ENCODE data around the gene MC1R. TPM values are rescaled to one million over a fixed set of nuclear protein-coding genes. Genes with fewer than 3 reads are reported as not detected.

MC1R gene
- total and polyA plus RNA-seq, 4 donors, result 0.19 to 3.3 (median 0.30) TPM

GRCh38 chr16:89904606-89905510 is 13.8 kb upstream of the MC1R start:
- 93% methylated on average over 31 of the region's 31 CpGs for WGBS
- H3K9ac ChIP-seq (ENCODE audit: low read depth in 1 of 2, low read length in 2 of 2), result no peak overlapping the region
- TF ChIP-seq CTCF (IDR thresholded peaks at IDR 0.05; ENCODE audit: low read depth, low read length, missing input control), result no peak
- no peak for TF ChIP-seq JUND (IDR thresholded peaks at IDR 0.05)
- no peak for TF ChIP-seq FOXA1 (IDR thresholded peaks at IDR 0.05)
- no peak for TF ChIP-seq RXRA (IDR thresholded peaks at IDR 0.05)
- no peak for TF ChIP-seq YY1 (IDR thresholded peaks at IDR 0.05)
- no peak overlapping the region for H3K27ac ChIP-seq (ENCODE audit: low read depth in 1 of 2, low read length in 2 of 2)
- no peaks in the 10 kb centered on the region for H3K4me1 ChIP-seq (ENCODE audit: control insufficient read depth in 4 of 4, insufficient read depth in 4 of 4, low read length in 3 of 4)
- H3K9me3 ChIP-seq (ENCODE audit: control insufficient read depth in 4 of 4, low read length in 3 of 4), result no peaks in the 10 kb centered on the region
- no peak for DNase-seq (ENCODE audit: low spot score)
- no peak overlapping the region for H3K4me3 ChIP-seq (ENCODE audit: low read depth in 1 of 3, low read length in 3 of 3)
- H3K36me3 ChIP-seq (ENCODE audit: control insufficient read depth in 4 of 4, insufficient read depth in 3 of 4, low read depth in 1 of 4, low read length in 3 of 4), result peaks cover 18 to 66% (median 32%) of the 10 kb centered on the region in 4 donors
- no peaks in the 10 kb centered on the region for H3K27me3 ChIP-seq (ENCODE audit: control insufficient read depth in 4 of 4, insufficient read depth in 4 of 4, low read length in 3 of 4)

GRCh38 chr16:89905511-89906139 is 13.0 kb upstream of the MC1R start:
- WGBS, result 96% methylated on average over 23 of the region's 23 CpGs
- no peaks in the 10 kb centered on the region for H3K9me3 ChIP-seq (ENCODE audit: control insufficient read depth in 4 of 4, low read length in 3 of 4)
- no peak overlapping the region for H3K27ac ChIP-seq (ENCODE audit: low read depth in 1 of 2, low read length in 2 of 2)
- H3K4me1 ChIP-seq (ENCODE audit: control insufficient read depth in 4 of 4, insufficient read depth in 4 of 4, low read length in 3 of 4), result no peaks in the 10 kb centered on the region
- peaks cover 18 to 62% (median 28%) of the 10 kb centered on the region in 4 donors for H3K36me3 ChIP-seq (ENCODE audit: control insufficient read depth in 4 of 4, insufficient read depth in 3 of 4, low read depth in 1 of 4, low read length in 3 of 4)
- no peak overlapping the region for H3K4me3 ChIP-seq (ENCODE audit: low read depth in 1 of 3, low read length in 3 of 3)
- TF ChIP-seq CTCF (IDR thresholded peaks at IDR 0.05; ENCODE audit: low read depth, low read length, missing input control), result no peak
- H3K27me3 ChIP-seq (ENCODE audit: control insufficient read depth in 4 of 4, insufficient read depth in 4 of 4, low read length in 3 of 4), result no peaks in the 10 kb centered on the region
- DNase-seq (ENCODE audit: low spot score), result no peak
- H3K9ac ChIP-seq (ENCODE audit: low read depth in 1 of 2, low read length in 2 of 2), result no peak overlapping the region

- H3K9ac ChIP-seq (ENCODE audit: low read depth in 1 of 2, low read length in 2 of 2), result no peak overlapping the region
- peaks cover 22 to 63% (median 28%) of the 10 kb centered on the region in 4 donors for H3K36me3 ChIP-seq (ENCODE audit: control insufficient read depth in 4 of 4, insufficient read depth in 3 of 4, low read depth in 1 of 4, low read length in 3 of 4)
- H3K4me3 ChIP-seq (ENCODE audit: low read depth in 1 of 3, low read length in 3 of 3), result no peak overlapping the region
- no peak for DNase-seq (ENCODE audit: low spot score)
- TF ChIP-seq HNF4A (conservative IDR thresholded peaks at IDR 0.05) (no peak), YY1 (IDR thresholded peaks at IDR 0.05) (no peak), JUND (IDR thresholded peaks at IDR 0.05) (no peak), ZBTB33 (IDR thresholded peaks at IDR 0.05) (no peak), TAF1 (conservative IDR thresholded peaks at IDR 0.05) (no peak), RXRA (IDR thresholded peaks at IDR 0.05) (no peak), GABPA (IDR thresholded peaks at IDR 0.05 in 1 of 2, conservative IDR thresholded peaks at IDR 0.05 in 1 of 2) (no peak), MAX (IDR thresholded peaks at IDR 0.05) (no peak), EGR1 (IDR thresholded peaks at IDR 0.05; ENCODE audit: low read depth in 2 of 2) (no peak), HNF4G (IDR thresholded peaks at IDR 0.05) (no peak), NR2F2 (IDR thresholded peaks at IDR 0.05) (no peak)
- H3K4me1 ChIP-seq (ENCODE audit: control insufficient read depth in 4 of 4, insufficient read depth in 4 of 4, low read length in 3 of 4), result no peaks in the 10 kb centered on the region
- 98% methylated on average over 40 of the region's 40 CpGs for WGBS
- H3K27me3 ChIP-seq (ENCODE audit: control insufficient read depth in 4 of 4, insufficient read depth in 4 of 4, low read length in 3 of 4), result no peaks in the 10 kb centered on the region
- no peak overlapping the region for H3K27ac ChIP-seq (ENCODE audit: low read depth in 1 of 2, low read length in 2 of 2)
- no peaks in the 10 kb centered on the region for H3K9me3 ChIP-seq (ENCODE audit: control insufficient read depth in 4 of 4, low read length in 3 of 4)
Observed at GRCh38 chr16:89906140-89907025, 12.3 kb upstream of the MC1R start.
